Measurements from ENCODE around the gene NBPF11. TPM values are rescaled to one million over a fixed set of nuclear protein-coding genes. Genes with fewer than 3 reads are reported as not detected.
A peak's percentile ranks its signal among the peaks of the same experiment; 100 is the strongest.

Gene NBPF11
- polyA plus RNA-seq, 3 donors: 0.46 to 18.6 (median 0.54) TPM

DNA sequence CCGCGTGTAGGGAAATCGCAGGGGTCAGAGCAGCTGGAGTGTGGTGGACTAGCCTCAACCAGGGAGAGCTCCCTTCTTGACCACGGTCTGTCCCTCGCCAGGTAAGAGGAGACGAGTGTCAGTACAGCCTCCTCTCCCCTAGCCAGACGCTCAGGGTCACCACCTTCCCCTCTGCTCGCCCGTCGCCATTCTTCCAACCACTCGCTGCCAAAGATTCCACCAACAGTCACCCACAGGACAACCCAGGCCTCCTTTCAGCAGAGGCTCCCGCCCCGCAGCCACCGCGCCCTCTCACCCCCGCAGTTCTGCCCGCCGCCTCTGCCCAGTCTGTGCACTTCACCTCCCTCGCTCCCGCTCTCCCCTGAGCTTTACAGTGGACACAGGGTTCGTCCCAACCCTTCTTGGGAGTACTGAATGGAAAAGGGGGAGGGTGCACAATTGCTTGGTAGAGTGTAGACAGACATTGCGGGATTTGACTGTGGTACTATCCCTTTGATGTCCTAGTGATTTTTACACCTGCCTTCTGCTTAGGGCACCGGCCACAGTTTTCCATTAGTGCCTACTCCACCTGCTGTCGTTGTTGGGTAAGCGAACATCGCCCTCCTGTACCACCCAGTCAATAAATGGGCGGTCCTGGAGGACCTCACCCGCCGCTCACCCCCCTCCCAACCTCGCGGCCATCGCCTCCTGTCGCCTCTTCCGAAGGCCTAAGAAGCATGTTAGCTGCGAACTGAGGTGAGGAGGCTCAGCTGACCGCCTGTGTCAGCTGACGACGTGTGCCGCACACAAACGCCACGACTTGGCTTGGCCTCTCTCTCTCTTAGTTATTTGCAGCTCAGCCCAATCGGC is 9.2 kb upstream of the NBPF11 start:
- no peak overlapping the region for H3K4me3 Mint-ChIP-seq
- no peak for DNase-seq

DNA sequence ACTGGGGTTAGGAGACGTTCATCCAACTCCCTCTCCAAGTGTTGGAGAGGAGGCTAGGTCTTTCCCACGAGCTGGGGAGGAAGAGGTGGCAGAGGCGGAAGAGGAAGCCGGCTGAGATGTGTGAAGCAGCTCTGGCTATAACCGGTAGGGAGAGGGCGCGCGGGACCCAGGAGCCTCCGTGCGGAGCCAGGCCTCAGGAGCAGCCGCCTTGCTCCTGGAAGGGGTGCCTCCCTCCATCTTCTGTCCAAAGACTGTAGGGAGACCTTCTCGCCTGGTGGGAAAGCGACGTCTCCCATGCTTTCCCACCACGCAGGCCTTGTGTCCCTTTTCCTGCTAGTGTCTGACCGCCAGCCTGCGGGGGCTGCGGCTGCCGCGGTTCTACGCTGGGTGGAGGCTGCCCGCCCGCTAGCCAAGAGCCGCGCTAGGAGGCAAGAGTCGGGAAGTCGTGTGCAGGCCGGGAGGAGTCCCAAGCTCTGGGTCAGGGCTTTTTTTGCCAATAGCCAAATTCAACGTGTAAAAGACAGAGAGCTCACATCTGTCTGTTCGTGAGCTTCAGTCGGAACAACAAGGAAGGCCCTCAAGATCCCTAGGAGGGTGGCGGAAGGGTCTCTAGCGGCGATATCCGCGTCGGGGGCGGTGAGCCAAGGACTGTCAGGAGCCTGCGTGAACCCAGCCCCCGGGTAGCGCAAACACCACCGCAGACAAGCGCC is 8.4 kb upstream of the NBPF11 start:
- H3K27ac ChIP-seq (ENCODE audit: low read depth in 1 of 2, low read length in 2 of 2): no peak overlapping the region
- peaks cover 0 to 5% of the 10 kb centered on the region in 2 donors for H3K9me3 ChIP-seq (replicated peaks in 1 of 2; ENCODE audit: control insufficient read depth in 1 of 2, insufficient read depth in 1 of 2, low read length in 2 of 2)
- peaks cover 13 to 23% of the 10 kb centered on the region in 2 donors for H3K27me3 ChIP-seq (ENCODE audit: control insufficient read depth in 2 of 2, insufficient read depth in 2 of 2, low read length in 2 of 2)
- intact Hi-C loops (cut with micrococcal nuclease): no loop called here
- Mint-ChIP-seq H3K4me3 (peak overlapping the region in 1 of 2 donors; percentile 42), H3K27ac (no peak overlapping the region), H3K4me1 (peaks cover 15% of the 10 kb centered on the region), H3K9me3 (peaks cover 0 to 15% (median 5%) of the 10 kb centered on the region in 7 donors), H3K27me3 (ENCODE audit: low read depth in 3 of 3) (peaks cover 32 to 40% (median 34%) of the 10 kb centered on the region in 3 donors), H3K36me3 (peaks cover 3 to 4% of the 10 kb centered on the region in 2 donors)
- DNase-seq: no peak
- TF ChIP-seq, protein P1, sequence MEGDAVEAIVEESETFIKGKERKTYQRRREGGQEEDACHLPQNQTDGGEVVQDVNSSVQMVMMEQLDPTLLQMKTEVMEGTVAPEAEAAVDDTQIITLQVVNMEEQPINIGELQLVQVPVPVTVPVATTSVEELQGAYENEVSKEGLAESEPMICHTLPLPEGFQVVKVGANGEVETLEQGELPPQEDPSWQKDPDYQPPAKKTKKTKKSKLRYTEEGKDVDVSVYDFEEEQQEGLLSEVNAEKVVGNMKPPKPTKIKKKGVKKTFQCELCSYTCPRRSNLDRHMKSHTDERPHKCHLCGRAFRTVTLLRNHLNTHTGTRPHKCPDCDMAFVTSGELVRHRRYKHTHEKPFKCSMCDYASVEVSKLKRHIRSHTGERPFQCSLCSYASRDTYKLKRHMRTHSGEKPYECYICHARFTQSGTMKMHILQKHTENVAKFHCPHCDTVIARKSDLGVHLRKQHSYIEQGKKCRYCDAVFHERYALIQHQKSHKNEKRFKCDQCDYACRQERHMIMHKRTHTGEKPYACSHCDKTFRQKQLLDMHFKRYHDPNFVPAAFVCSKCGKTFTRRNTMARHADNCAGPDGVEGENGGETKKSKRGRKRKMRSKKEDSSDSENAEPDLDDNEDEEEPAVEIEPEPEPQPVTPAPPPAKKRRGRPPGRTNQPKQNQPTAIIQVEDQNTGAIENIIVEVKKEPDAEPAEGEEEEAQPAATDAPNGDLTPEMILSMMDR (IDR thresholded peaks at IDR 0.05): no peak
- H3K9ac ChIP-seq (ENCODE audit: insufficient read depth, low read length, poor library complexity, severe bottlenecking): no peak overlapping the region
- no peaks in the 10 kb centered on the region for H4K20me1 ChIP-seq (ENCODE audit: insufficient read depth, low read length)
- H3K36me3 ChIP-seq (replicated peaks in 1 of 2; ENCODE audit: control insufficient read depth in 1 of 2, insufficient read depth in 2 of 2, low read length in 2 of 2): no peaks in the 10 kb centered on the region
- no peak overlapping the region for H3K4me3 ChIP-seq (replicated peaks in 1 of 3; ENCODE audit: low read depth in 2 of 3, low read length in 3 of 3)
- H2AFZ ChIP-seq (ENCODE audit: insufficient read depth, low read depth, low read length, poor library complexity, severe bottlenecking): no peak overlapping the region
- H3K79me2 ChIP-seq (ENCODE audit: insufficient read depth, low read length): no peaks in the 10 kb centered on the region
- H3K4me1 ChIP-seq (ENCODE audit: control insufficient read depth in 1 of 2, insufficient read depth in 2 of 2, low read length in 2 of 2): peaks cover 0 to 4% of the 10 kb centered on the region in 2 donors
- no peak overlapping the region for H3K4me2 ChIP-seq (replicated peaks; ENCODE audit: extremely low read depth, low read length, poor library complexity, severe bottlenecking)
- 98% methylated on average over 37 of the region's 43 CpGs for WGBS (ENCODE audit: insufficient coverage)

More for the DNA sequence above, 9.2 kb upstream of the NBPF11 start:
- WGBS (ENCODE audit: insufficient coverage): 95% methylated on average over 39 of the region's 42 CpGs
- H3K4me1 Mint-ChIP-seq: peaks cover 8% of the 10 kb centered on the region
- no peak overlapping the region for H2AFZ ChIP-seq (ENCODE audit: insufficient read depth, low read depth, low read length, poor library complexity, severe bottlenecking)
- no peak overlapping the region for H3K9ac ChIP-seq (ENCODE audit: insufficient read depth, low read length, poor library complexity, severe bottlenecking)
- peaks cover 0 to 4% of the 10 kb centered on the region in 2 donors for H3K4me1 ChIP-seq (ENCODE audit: control insufficient read depth in 1 of 2, insufficient read depth in 2 of 2, low read length in 2 of 2)
- TF ChIP-seq, protein P1 (IDR thresholded peaks at IDR 0.05): no peak
- no peaks in the 10 kb centered on the region for H3K79me2 ChIP-seq (ENCODE audit: insufficient read depth, low read length)
- no peak overlapping the region for H3K27ac Mint-ChIP-seq
- peaks cover 3 to 4% of the 10 kb centered on the region in 2 donors for H3K36me3 Mint-ChIP-seq
- no peaks in the 10 kb centered on the region for H3K36me3 ChIP-seq (replicated peaks in 1 of 2; ENCODE audit: control insufficient read depth in 1 of 2, insufficient read depth in 2 of 2, low read length in 2 of 2)
- peaks cover 0 to 14% (median 5%) of the 10 kb centered on the region in 7 donors for H3K9me3 Mint-ChIP-seq
- peaks cover 0 to 5% of the 10 kb centered on the region in 2 donors for H3K9me3 ChIP-seq (replicated peaks in 1 of 2; ENCODE audit: control insufficient read depth in 1 of 2, insufficient read depth in 1 of 2, low read length in 2 of 2)
- H3K27me3 Mint-ChIP-seq (ENCODE audit: low read depth in 3 of 3): peaks cover 27 to 33% (median 27%) of the 10 kb centered on the region in 3 donors
- intact Hi-C loops (cut with micrococcal nuclease): no loop called here
- H3K27me3 ChIP-seq (ENCODE audit: control insufficient read depth in 2 of 2, insufficient read depth in 2 of 2, low read length in 2 of 2): peaks cover 13 to 23% of the 10 kb centered on the region in 2 donors
- no peaks in the 10 kb centered on the region for H4K20me1 ChIP-seq (ENCODE audit: insufficient read depth, low read length)
- no peak overlapping the region for H3K4me2 ChIP-seq (replicated peaks; ENCODE audit: extremely low read depth, low read length, poor library complexity, severe bottlenecking)
- H3K27ac ChIP-seq (ENCODE audit: low read depth in 1 of 2, low read length in 2 of 2): no peak overlapping the region
- H3K4me3 ChIP-seq (replicated peaks in 1 of 3; ENCODE audit: low read depth in 2 of 3, low read length in 3 of 3): no peak overlapping the region

Measured in CD14-positive monocyte (primary cell).